Adrenal gland (tissue), 12 donors: Measurements from ENCODE around the gene UST. TPM values are rescaled to one million over a fixed set of nuclear protein-coding genes. Genes with fewer than 3 reads are reported as not detected.

Experiments
- DNase-seq, 7 donors: peaks; one replicate each; pipeline ENCODE4 v3.0.0-alpha.2; 2019 to 2020
- H3K27ac ChIP-seq, 5 donors: fragments of 200-600 bp; sonication (generic) in 4 of 5; 1 replicate in 3 of 5; 2 replicates in 2 of 5; pipeline versions ENCODE4 v1.5.1 to v1.8.0; 2016 to 2020; ENCODE audit warnings: mild to moderate bottlenecking in 1 of 5
- H3K27me3 ChIP-seq: fragments of 200-600 bp; 2 replicates; pipeline ENCODE4 v1.8.0; 2021
- H3K36me3 ChIP-seq, 2 donors: fragments of 200-600 bp; replicated peaks in 1 of 2; 1 replicate in 1 of 2; 2 replicates in 1 of 2; pipeline versions ENCODE4 v1.5.1 to v1.8.0; 2018 to 2022
- H3K4me1 ChIP-seq, 2 donors: fragments of 200-600 bp; replicated peaks in 1 of 2; 1 replicate in 1 of 2; 2 replicates in 1 of 2; pipeline versions ENCODE4 v1.5.1 to v1.8.0; 2018 to 2021
- H3K4me3 ChIP-seq, 4 donors: fragments of 200-600 bp; sonication (generic) in 3 of 4; one replicate each; pipeline ENCODE4 v1.5.1; 2016 to 2018
- H3K9me3 ChIP-seq, 3 donors: fragments of 200-600 bp; sonication (generic) in 1 of 3; replicated peaks in 1 of 3; 1 replicate in 2 of 3; 2 replicates in 1 of 3; pipeline versions ENCODE4 v1.5.1 to v1.8.0; 2016 to 2021
- CTCF ChIP-seq, 6 experiments: fragments of 450-650 bp in 4 of 6; fragments of 200-600 bp in 2 of 6; sonication (generic) in 1 of 6; IDR thresholded peaks; 1 replicate in 5 of 6; 2 replicates in 1 of 6; pipeline versions ENCODE4 v1.5.1 to v1.8.0; 2016 to 2021; ENCODE audit warnings: antibody characterized with exemption in 6 of 6, mild to moderate bottlenecking in 2 of 6, moderate library complexity in 1 of 6
- POLR2A ChIP-seq, 2 donors: fragments of 450-650 bp; IDR thresholded peaks; one replicate each; pipeline ENCODE4 v1.6.1; 2017; ENCODE audit warnings: antibody characterized with exemption in 2 of 2, mild to moderate bottlenecking in 2 of 2, moderate library complexity in 1 of 2
- WGBS, 4 donors: extraction: QIAGEN DNeasy Blood & Tissue Kit in 2 of 4; methylation state at CpG; one replicate each; pipeline versions ENCODE4 v1.1.5 to v1.1.7; 2013 to 2017; 5-methylcytosine and 5-hydroxymethylcytosine counted together
- intact Hi-C, 2 donors: fragments of 100-400 bp; cut with DNase I; formaldehyde crosslinking; loops; one replicate each; pipeline versions ENCODE4 v1.14.1 to v1.15.0; 2022 to 2023
- polyA plus RNA-seq, 3 donors: library from polyadenylated mRNA; stranded (reverse); fragments of 200-250 nt in 2 of 3; fragments of 350-450 nt in 1 of 3; fragmentation: Illumina TruSeq in 1 of 3; extraction: RNeasy Lipid Tissue Mini Kit (QIAGEN cat#74804) in 1 of 3; gene quantifications; one replicate each; pipeline ENCODE4 v1.2.3, GENCODE V29; 2013 to 2014
- total RNA-seq, 9 donors: library from RNA; depleted of rRNA in 4 of 9; stranded (reverse); fragments of >200 nt in 4 of 9; fragments of 120-200 nt in 1 of 9; fragmentation: NEBNext Ultra II Directional in 1 of 9; extraction: Animal tissue kit (Norgen Biotek cat#: 25700) in 1 of 9; gene quantifications; one replicate each; pipeline versions ENCODE4 v1.1.0 to v1.2.4, GENCODE V29; 2013 to 2023
- donor health status: healthy with polysubstance abuse.
- donor health status: Bipolar disorder and iron deficiency.
- donor health status: DM: yes; HTN: yes; CAD: no.
- donor health status: DM: no; HTN: no; CAD: no.
- donor health status: DM: no; HTN: no; CAD: no.
- donor health status: DM: yes; HTN: yes; CAD: no.

Gene UST
- total and polyA plus RNA-seq, 12 donors = 5.9 to 37.4 (median 18.3) TPM

DNA sequence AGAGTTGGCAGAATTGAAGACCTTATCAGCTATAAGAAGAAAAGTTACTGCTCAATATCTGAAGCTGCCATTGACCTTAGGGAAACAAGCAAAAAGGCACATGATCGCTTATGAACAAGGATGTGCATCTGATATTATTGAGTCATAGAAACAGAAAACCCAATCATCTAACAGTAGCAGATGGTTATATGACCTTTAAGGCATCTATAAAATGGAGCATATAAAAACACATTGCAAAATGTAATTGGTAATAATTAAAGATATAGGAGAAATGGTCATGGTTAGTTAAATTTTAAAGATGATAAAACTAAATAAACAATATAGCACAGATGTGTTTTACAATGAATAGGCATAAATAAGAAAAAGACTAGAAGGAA is 310.6 kb downstream of the UST start:
- no peak overlapping the region for H3K27ac ChIP-seq
- DNase-seq = no peak
- 85 to 96% (median 90%) methylated on average over 1 of the region's 1 CpG for WGBS, 4 donors
- peaks cover 0 to 4% of the 10 kb centered on the region in 2 donors for H3K4me1 ChIP-seq
- intact Hi-C loops = no loop called here
- H3K27me3 ChIP-seq = no peaks in the 10 kb centered on the region
- TF ChIP-seq CTCF (IDR thresholded peaks at IDR 0.05) (no peak), POLR2A (IDR thresholded peaks at IDR 0.05) (no peak)
- no peaks in the 10 kb centered on the region for H3K9me3 ChIP-seq
- no peak overlapping the region for H3K4me3 ChIP-seq
- no peaks in the 10 kb centered on the region for H3K36me3 ChIP-seq

- no peak overlapping the region for H3K27ac ChIP-seq
- intact Hi-C loops = no loop called here
- H3K36me3 ChIP-seq = no peaks in the 10 kb centered on the region
- H3K4me3 ChIP-seq = no peak overlapping the region
- H3K27me3 ChIP-seq = no peaks in the 10 kb centered on the region
- H3K4me1 ChIP-seq = peaks cover 0 to 4% of the 10 kb centered on the region in 2 donors
- 84 to 94% (median 87%) methylated on average over 7 of the region's 7 CpGs for WGBS, 4 donors
- TF ChIP-seq CTCF (IDR thresholded peaks at IDR 0.05) = no peak
- no peaks in the 10 kb centered on the region for H3K9me3 ChIP-seq
- no peak for DNase-seq
Observed at GRCh38 chr6:149059557-149059956, 312.7 kb downstream of the UST start.

DNA sequence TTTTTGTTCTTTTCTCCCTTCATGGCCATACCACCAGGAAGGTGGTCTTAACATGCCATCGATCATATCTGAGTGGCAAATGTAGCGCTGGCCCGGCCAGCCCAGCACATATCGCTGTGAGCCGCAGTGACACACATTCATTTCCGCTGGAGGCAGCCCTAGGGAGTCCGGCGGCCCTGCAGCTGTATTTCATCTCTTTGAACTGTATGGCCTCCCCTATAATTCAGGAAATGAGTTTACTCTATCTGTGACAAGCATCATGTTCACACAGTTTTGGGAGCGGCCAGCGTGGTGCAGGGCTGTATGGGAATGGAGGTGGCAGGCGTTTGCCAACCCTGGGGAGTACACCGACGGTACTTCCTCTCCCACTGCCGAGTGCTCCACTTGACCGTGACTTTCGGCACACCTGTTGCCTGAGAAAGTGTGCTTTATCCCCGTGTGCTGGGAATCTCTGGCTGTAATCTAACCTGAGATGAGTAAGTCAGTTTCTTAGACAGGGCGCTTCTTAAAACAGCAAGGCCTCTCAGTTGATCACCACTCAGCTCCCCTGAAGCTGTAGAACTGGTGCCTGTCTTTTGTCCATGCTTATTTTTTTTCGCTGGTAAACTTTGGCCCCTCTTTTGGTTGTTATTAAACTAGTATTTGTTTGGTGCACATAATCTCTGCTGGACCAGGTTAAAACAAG is 313.6 kb downstream of the UST start:
- Histone ChIP-seq H3K4me1 (peaks cover 0 to 9% of the 10 kb centered on the region in 2 donors), H3K36me3 (no peaks in the 10 kb centered on the region), H3K4me3 (no peak overlapping the region), H3K27me3 (no peaks in the 10 kb centered on the region), H3K27ac (no peak overlapping the region), H3K9me3 (no peaks in the 10 kb centered on the region)
- WGBS, 4 donors = 66 to 84% (median 74%) methylated on average over 15 to 19 of the region's 19 CpGs
- intact Hi-C loops = no loop called here
- no peak for DNase-seq
- TF ChIP-seq POLR2A (IDR thresholded peaks at IDR 0.05) (no peak), CTCF (IDR thresholded peaks at IDR 0.05) (no peak)

DNA sequence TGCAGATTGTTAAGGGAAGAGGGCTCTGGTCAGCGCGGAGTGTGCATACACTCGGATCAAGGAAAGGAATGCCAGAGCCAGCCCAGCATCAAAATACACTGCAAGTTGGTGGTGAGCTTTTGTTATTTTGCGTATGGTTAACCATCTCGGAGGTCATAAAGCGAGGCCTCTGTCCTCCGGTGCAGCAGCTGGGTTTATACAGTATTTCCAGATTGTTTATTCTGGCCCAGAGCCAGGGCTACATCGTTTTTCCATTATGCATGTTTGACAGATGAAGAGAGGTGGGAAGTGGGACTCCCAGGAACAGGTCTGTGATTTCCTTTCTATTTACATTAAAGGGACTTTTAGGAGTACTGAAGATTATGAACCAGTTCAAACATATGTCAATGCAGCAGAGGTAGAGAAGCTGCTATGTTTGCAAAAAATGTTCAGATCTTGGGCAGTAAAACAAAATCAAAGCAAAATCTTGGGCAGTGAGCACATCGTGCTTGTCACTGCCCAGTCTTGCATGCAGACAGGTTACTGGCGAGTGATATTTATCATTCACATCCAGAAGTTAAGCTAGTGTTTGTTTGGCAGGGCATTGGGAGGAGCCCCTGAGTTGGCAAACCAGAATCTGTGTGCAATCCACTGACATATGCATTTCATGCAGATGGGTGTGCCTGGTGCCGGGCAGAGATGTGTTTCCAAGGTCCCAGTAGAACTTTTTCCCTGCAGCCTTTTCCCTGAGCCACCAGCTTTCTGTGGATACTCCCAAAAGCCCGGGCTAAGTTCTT is 314.3 kb downstream of the UST start:
- 70 to 77% (median 74%) methylated on average over 12 of the region's 12 CpGs for WGBS, 4 donors
- intact Hi-C loops = no loop called here
- H3K36me3 ChIP-seq = no peaks in the 10 kb centered on the region
- DNase-seq = no peak
- H3K27ac ChIP-seq = no peak overlapping the region
- no peaks in the 10 kb centered on the region for H3K9me3 ChIP-seq
- H3K27me3 ChIP-seq = no peaks in the 10 kb centered on the region
- no peak for TF ChIP-seq POLR2A (IDR thresholded peaks at IDR 0.05)
- TF ChIP-seq CTCF (IDR thresholded peaks at IDR 0.05) = no peak
- no peak overlapping the region for H3K4me3 ChIP-seq
- peaks cover 0 to 15% of the 10 kb centered on the region in 2 donors for H3K4me1 ChIP-seq
